OCI-M2 (cell line): ENCODE measurements around the gene RIMKLA.

Experiments used
- DNase-seq: peaks from one replicate; lab custom pipeline; 2025; ENCODE audit not compliant: unreplicated experiment; lab: John Stamatoyannopoulos, UW

Gene RIMKLA

GRCh38 chr1:42370876-42371549 is 9.6 kb upstream of the RIMKLA start:
- DNase-seq, result no peak

- DNase-seq, result no peak
Measured at GRCh38 chr1:42372796-42373195, 7.8 kb upstream of the RIMKLA start.

GRCh38 chr1:42379794-42380585 is 602 bp upstream of the RIMKLA start:
- no peak for DNase-seq

GRCh38 chr1:42381280-42381673 is 685 bp downstream of the RIMKLA start:
- DNase-seq, result no peak

GRCh38 chr1:42385283-42385682 is 4.7 kb downstream of the RIMKLA start:
- no peak for DNase-seq

GRCh38 chr1:42386051-42386450 is 5.5 kb downstream of the RIMKLA start:
- no peak for DNase-seq

- DNase-seq, result no peak
Measured at GRCh38 chr1:42392255-42392654, 11.7 kb downstream of the RIMKLA start.

- DNase-seq, result no peak
Measured at GRCh38 chr1:42392967-42393848, 12.6 kb downstream of the RIMKLA start.

GRCh38 chr1:42399315-42400100 is 18.9 kb downstream of the RIMKLA start:
- no peak for DNase-seq

GRCh38 chr1:42403880-42404400 is 23.3 kb downstream of the RIMKLA start:
- DNase-seq, result no peak

- no peak for DNase-seq
Measured at GRCh38 chr1:42414551-42415496, 34.2 kb downstream of the RIMKLA start.

GRCh38 chr1:42417166-42417565 is 36.6 kb downstream of the RIMKLA start:
- no peak for DNase-seq

- DNase-seq, result no peak
Measured at GRCh38 chr1:42418516-42418915, 37.9 kb downstream of the RIMKLA start.

- DNase-seq, result no peak
Measured at GRCh38 chr1:42419126-42419821, 38.7 kb downstream of the RIMKLA start.

GRCh38 chr1:42420121-42420520 is 39.5 kb downstream of the RIMKLA start:
- no peak for DNase-seq

GRCh38 chr1:42420911-42421585 is 40.5 kb downstream of the RIMKLA start:
- DNase-seq, result no peak

GRCh38 chr1:42422737-42423136 is 42.1 kb downstream of the RIMKLA start:
- no peak for DNase-seq

- DNase-seq, result no peak
Measured at GRCh38 chr1:42423681-42424080, 43.1 kb downstream of the RIMKLA start.
